Ishikawa (cell line): ENCODE results near the gene DNTT.

Experiments used
- CEBPB ChIP-seq: IDR thresholded peaks from 2 replicates; pipeline ENCODE4 v1.6.1; 2012
- CREB1 ChIP-seq: IDR thresholded peaks from 2 replicates; pipeline ENCODE4 v1.6.1; 2012; ENCODE audit warnings: low read depth
- EGR1 ChIP-seq: IDR thresholded peaks from 2 replicates; pipeline ENCODE4 v1.6.1; 2012
- EP300 ChIP-seq: IDR thresholded peaks from 2 replicates; pipeline ENCODE4 v1.6.1; 2012; ENCODE audit warnings: borderline replicate concordance
- FOXM1 ChIP-seq: IDR thresholded peaks from 2 replicates; pipeline ENCODE4 v1.6.1; 2012; ENCODE audit warnings: low read depth, borderline replicate concordance
- MAX ChIP-seq: IDR thresholded peaks from 2 replicates; pipeline ENCODE4 v1.6.1; 2012
- NFIC ChIP-seq: IDR thresholded peaks from 2 replicates; pipeline ENCODE4 v1.6.1; 2012
- RAD21 ChIP-seq: IDR thresholded peaks from 2 replicates; pipeline ENCODE4 v1.6.1; 2012; ENCODE audit warnings: low read depth
- REST ChIP-seq: IDR thresholded peaks from 2 replicates; pipeline ENCODE4 v1.6.1; 2012; ENCODE audit warnings: low read depth, mild to moderate bottlenecking
- TAF1 ChIP-seq: IDR thresholded peaks from 2 replicates; pipeline ENCODE4 v1.6.1; 2012; ENCODE audit warnings: low read depth, mild to moderate bottlenecking
- TCF12 ChIP-seq: IDR thresholded peaks from 2 replicates; pipeline ENCODE4 v1.6.1; 2012; ENCODE audit warnings: low read depth
- TEAD4 ChIP-seq: IDR thresholded peaks from 2 replicates; pipeline ENCODE4 v1.6.1; 2012
- USF1 ChIP-seq: IDR thresholded peaks from 2 replicates; pipeline ENCODE4 v1.6.1; 2012
- YY1 ChIP-seq: IDR thresholded peaks from 2 replicates; pipeline ENCODE4 v1.6.1; 2012; ENCODE audit warnings: low read depth
- ZBTB7A ChIP-seq: IDR thresholded peaks from 2 replicates; pipeline ENCODE4 v1.6.1; 2012; ENCODE audit warnings: low read depth

DNTT gene

GRCh38 chr10:96384506-96384905 lies 80.3 kb downstream of the DNTT start:
- TF ChIP-seq CREB1 (no peak), EGR1 (no peak), MAX (no peak), REST (no peak), TAF1 (no peak), CEBPB (no peak), TEAD4 (no peak), TCF12 (no peak), USF1 (no peak), YY1 (no peak), ZBTB7A (no peak), FOXM1 (no peak), EP300 (no peak), RAD21 (no peak), NFIC (no peak)

- no peak for TF ChIP-seq NFIC
- no peak for TF ChIP-seq TCF12
- no peak for TF ChIP-seq EP300
- TF ChIP-seq MAX: no peak
- no peak for TF ChIP-seq TEAD4
- no peak for TF ChIP-seq USF1
- no peak for TF ChIP-seq REST
- TF ChIP-seq CREB1: no peak
- TF ChIP-seq YY1: no peak
- TF ChIP-seq FOXM1: no peak
- TF ChIP-seq EGR1: no peak
- no peak for TF ChIP-seq ZBTB7A
- TF ChIP-seq TAF1: no peak
- no peak for TF ChIP-seq CEBPB
- TF ChIP-seq RAD21: no peak
Observed at GRCh38 chr10:96387161-96387560, 82.9 kb downstream of the DNTT start.

- TF ChIP-seq MAX (no peak), CREB1 (no peak), EP300 (no peak), RAD21 (no peak), CEBPB (no peak), TAF1 (no peak), NFIC (no peak), TEAD4 (no peak), EGR1 (no peak), ZBTB7A (no peak), YY1 (no peak), USF1 (no peak)
Observed at GRCh38 chr10:96387601-96388000, 83.4 kb downstream of the DNTT start.
